ENCODE results near the gene ASB16.

The ASB16 gene

DNA sequence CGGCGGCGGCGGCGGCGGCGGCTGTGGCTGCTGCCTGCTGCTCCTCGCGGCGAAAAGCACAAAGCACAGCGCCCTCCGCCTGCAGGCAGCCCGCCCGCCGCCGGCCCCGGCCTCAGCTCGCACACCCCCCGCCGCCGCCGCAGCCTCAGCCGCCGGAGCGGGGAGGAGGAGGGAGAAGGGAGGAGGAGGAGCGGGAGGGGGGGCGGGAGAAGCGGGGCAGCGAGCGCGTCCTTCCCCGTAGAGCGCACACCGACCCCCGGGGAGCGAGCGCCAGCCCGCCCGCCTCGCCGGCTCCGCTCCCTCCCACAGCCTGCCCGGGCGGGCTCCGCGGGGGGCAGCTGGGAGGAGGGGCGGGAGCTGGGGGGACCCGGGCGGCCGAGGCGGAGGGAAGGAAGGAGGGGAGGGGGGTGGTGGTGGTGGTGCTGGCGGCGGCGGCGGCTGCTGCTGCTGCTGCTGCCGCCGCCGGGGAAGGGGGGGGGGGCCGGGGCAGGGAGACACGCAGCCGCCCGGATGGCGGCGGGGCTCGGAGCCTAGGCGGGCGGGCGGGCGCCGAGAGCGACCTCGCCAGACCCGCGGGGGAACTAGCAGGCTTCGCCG is 49.2 kb downstream of the ASB16 start, which contains the start of gene UBTF:
UBTF (minus strand) TSS at position 60 of the 597 bp plus-strand sequence. CDS start 1,446 bp downstream, outside the sequence.
- peak within 1 kb of the TSS; percentile 97 for H3K27ac ChIP-seq
- peaks cover 28% of the 10 kb centered on the region for H3K27me3 ChIP-seq
- peak within 1 kb of the TSS; percentile 72 to 78 for H3K4me3 ChIP-seq (ENCODE audit: low read depth in 1 of 2, low read length in 1 of 2)
- TF ChIP-seq, protein P1, sequence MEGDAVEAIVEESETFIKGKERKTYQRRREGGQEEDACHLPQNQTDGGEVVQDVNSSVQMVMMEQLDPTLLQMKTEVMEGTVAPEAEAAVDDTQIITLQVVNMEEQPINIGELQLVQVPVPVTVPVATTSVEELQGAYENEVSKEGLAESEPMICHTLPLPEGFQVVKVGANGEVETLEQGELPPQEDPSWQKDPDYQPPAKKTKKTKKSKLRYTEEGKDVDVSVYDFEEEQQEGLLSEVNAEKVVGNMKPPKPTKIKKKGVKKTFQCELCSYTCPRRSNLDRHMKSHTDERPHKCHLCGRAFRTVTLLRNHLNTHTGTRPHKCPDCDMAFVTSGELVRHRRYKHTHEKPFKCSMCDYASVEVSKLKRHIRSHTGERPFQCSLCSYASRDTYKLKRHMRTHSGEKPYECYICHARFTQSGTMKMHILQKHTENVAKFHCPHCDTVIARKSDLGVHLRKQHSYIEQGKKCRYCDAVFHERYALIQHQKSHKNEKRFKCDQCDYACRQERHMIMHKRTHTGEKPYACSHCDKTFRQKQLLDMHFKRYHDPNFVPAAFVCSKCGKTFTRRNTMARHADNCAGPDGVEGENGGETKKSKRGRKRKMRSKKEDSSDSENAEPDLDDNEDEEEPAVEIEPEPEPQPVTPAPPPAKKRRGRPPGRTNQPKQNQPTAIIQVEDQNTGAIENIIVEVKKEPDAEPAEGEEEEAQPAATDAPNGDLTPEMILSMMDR (IDR thresholded peaks at IDR 0.05), result no peak
- H3K9me3 ChIP-seq, result no peaks in the 10 kb centered on the region
- H3K4me1 ChIP-seq (ENCODE audit: control insufficient read depth in 1 of 2, insufficient read depth in 1 of 2, low read depth in 1 of 2, low read length in 1 of 2), result peaks cover 32 to 38% of the 10 kb centered on the region in 2 experiments
- H3K36me3 ChIP-seq, result peaks cover 28% of the 10 kb centered on the region

DNA sequence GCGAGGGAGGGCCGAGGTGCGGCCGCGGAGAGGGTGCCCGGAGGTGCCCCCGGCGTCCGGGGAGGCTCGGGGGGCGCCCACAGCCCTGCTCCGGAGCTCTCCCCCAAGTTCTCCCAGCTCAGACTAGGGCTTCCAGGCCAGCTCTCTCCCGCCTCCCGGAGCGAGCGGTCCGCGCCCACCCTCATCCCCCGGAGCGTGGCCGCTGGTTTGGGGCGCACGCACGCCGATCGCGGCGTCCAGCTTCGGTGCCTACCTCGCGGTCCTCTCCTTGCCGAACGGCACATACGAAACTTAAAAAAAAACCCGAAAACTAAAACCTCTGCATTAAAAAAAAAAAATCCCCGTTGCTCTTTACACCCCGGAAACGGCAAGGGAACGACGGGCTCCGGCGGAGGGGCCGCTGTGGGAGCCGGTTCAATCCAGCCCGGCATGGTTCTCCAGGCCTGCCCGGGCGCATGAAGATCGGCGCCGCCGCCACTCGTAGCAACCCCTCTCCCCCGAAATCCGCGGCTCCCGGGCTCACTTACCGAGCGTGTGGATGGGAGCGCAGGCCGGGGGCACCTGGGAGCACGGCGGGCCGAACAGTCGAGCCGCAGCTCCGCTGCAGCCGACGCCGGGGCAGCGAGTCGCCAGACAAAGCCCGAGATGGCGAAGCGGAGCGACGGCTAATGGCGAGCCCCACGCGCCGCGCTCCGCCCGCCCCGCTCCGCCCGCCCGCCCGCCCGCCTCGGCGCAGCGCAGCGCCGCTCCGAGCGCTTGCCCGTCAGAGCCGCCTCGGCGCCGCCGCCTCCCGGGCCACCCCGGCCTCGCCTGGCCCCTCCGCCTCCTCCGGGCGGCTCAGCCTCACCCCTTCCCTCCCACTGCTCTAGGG is 49.9 kb downstream of the ASB16 start:
- TF ChIP-seq, protein P1 (IDR thresholded peaks at IDR 0.05), result no peak
- H3K9me3 ChIP-seq, result no peaks in the 10 kb centered on the region
- peaks cover 29% of the 10 kb centered on the region for H3K27me3 ChIP-seq
- H3K36me3 ChIP-seq, result peaks cover 21% of the 10 kb centered on the region
- peak overlapping the region; percentile 72 to 78 for H3K4me3 ChIP-seq (ENCODE audit: low read depth in 1 of 2, low read length in 1 of 2)
- peaks cover 32 to 38% of the 10 kb centered on the region in 2 experiments for H3K4me1 ChIP-seq (ENCODE audit: control insufficient read depth in 1 of 2, insufficient read depth in 1 of 2, low read depth in 1 of 2, low read length in 1 of 2)
- peak overlapping the region; percentile 97 for H3K27ac ChIP-seq

DNA sequence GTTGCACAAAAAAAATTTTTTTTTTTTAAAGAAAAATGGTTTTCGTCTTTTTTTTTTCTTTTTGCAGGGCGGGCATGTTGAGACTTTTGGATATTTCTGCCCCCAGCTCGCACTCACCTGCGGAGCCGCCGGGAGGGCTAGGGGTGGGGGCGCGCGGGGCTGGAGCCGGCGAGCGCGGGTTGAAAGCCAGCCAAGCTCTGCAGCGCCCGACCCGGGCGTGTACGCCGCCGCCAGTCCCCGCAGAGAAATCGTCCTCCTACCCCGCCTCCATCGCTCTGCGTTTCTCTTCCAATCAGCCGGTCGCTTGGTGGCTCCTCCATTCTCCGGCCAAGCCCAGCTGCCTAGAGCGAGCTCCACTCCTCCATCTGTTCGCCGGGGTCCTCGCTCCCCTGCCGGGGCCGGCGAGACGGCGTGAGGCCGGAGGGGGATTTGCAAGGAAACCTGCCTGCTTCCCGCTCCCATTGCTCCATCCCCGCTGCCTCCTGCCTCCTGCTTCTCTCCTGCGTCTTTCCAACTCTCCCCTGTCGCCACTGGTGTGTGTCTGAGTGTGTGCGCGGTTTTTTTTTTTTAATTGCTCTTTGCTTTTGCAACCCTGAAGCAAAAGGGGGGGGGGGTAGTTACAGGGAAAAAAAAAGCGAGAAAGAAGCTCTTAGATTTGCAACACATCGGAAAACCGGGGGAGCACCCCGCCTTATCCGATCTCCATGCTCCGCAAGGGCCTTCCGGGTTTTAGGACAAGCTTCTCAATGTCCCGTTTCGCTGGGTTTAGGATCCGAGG is 50.8 kb downstream of the ASB16 start:
- TF ChIP-seq, protein P1 (IDR thresholded peaks at IDR 0.05), result no peak
- peak overlapping the region; percentile 97 for H3K27ac ChIP-seq
- H3K36me3 ChIP-seq, result peaks cover 13% of the 10 kb centered on the region
- peaks cover 32 to 35% of the 10 kb centered on the region in 2 experiments for H3K4me1 ChIP-seq (ENCODE audit: control insufficient read depth in 1 of 2, insufficient read depth in 1 of 2, low read depth in 1 of 2, low read length in 1 of 2)
- H3K9me3 ChIP-seq, result no peaks in the 10 kb centered on the region
- peak overlapping the region; percentile 72 to 78 for H3K4me3 ChIP-seq (ENCODE audit: low read depth in 1 of 2, low read length in 1 of 2)
- peaks cover 29% of the 10 kb centered on the region for H3K27me3 ChIP-seq

DNA sequence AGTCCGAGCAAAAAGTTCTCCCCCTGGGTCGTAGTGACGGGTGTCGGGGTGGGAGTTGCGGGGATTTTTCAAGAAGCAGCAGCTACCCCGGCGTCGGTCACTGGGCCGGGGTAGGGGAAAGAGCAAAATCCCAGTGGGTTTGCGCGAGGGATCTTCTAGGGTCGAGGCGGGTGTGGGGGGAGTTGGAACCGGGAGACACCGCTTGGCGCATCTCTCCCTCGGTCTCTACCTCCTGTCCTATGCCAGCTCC is 51.3 kb downstream of the ASB16 start:
- TF ChIP-seq, protein P1 (IDR thresholded peaks at IDR 0.05), result no peak
- Histone ChIP-seq H3K27ac (peak overlapping the region; percentile 97), H3K4me3 (ENCODE audit: low read depth in 1 of 2, low read length in 1 of 2) (peak overlapping the region; percentile 72 to 78), H3K27me3 (peaks cover 29% of the 10 kb centered on the region), H3K36me3 (peaks cover 8% of the 10 kb centered on the region), H3K4me1 (ENCODE audit: control insufficient read depth in 1 of 2, insufficient read depth in 1 of 2, low read depth in 1 of 2, low read length in 1 of 2) (peaks cover 29% of the 10 kb centered on the region in 2 experiments), H3K9me3 (no peaks in the 10 kb centered on the region)

DNA sequence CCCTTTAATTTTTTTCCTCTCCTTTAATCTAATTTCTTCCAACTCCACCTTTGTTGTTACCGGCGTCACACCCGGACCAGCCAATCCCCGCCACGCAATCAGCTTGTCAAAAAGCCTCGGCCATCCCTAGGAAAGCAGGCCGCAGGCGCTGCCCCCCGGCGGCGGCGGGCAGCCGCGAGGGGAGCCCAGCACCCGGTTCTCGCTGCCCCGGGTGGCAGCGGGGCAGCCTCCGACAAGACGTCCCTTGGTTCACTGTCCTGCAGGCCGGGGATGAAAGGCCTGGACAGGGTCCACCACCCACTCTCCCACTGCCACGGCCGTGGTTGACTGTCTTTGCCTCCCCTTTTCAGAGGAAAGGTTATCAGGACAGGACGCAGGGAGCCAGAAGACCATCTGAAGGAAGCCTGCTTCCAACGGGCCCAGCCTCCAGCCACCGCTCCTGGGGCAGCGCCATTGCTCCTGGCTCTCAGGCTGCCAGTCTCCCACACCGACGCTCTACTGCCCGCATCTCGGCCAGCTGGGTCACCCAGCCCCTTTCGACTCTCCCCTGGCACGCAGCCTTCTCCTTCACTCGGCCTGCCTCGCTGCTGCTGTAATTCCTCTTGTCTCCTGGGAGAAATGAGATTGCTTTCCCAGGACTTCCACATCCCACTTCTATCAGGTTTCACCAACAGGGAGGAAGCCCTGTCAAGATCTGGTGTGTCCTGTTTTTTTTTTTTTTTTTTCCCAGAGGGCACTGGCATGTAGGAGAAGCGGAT is 51.8 kb downstream of the ASB16 start:
- peaks cover 3% of the 10 kb centered on the region for H3K36me3 ChIP-seq
- peak overlapping the region; percentile 72 to 78 for H3K4me3 ChIP-seq (ENCODE audit: low read depth in 1 of 2, low read length in 1 of 2)
- TF ChIP-seq, protein P1 (IDR thresholded peaks at IDR 0.05), result no peak
- H3K9me3 ChIP-seq, result no peaks in the 10 kb centered on the region
- peak overlapping the region; percentile 97 for H3K27ac ChIP-seq
- H3K27me3 ChIP-seq, result peaks cover 29% of the 10 kb centered on the region
- peaks cover 25 to 26% of the 10 kb centered on the region in 2 experiments for H3K4me1 ChIP-seq (ENCODE audit: control insufficient read depth in 1 of 2, insufficient read depth in 1 of 2, low read depth in 1 of 2, low read length in 1 of 2)

Measured in neutrophil (primary cell).